GM12801 (cell line): ENCODE data around the gene LIFR.

Source experiments
- TF ChIP-seq, protein P1 (sequence below): IDR thresholded peaks from one replicate; pipeline ENCODE4 v1.5.1; 2011; ENCODE audit warnings: control low read depth; ENCODE audit not compliant: insufficient read length; ENCODE audit errors: extremely low read depth

LIFR gene

DNA sequence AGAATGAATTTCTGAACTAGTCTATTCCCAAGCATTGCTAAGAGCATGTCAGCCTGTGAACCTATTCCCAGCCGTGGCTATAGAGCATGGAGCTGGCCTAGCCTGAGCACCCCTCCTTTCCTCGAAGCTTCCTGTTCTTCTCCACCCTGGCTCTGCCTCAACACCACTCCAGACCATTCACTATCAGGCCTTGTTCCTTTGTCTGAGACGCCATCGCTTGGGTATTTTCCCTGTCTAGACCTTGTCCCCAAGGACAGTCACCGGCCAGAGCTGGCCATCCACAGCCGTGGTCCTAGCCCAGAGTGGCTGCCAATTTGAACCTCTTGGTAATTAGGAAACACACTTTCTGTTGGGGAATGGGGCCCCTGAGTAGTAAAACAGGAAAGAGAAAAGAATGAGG is 105.8 kb downstream of the LIFR start:
- TF ChIP-seq, protein P1, sequence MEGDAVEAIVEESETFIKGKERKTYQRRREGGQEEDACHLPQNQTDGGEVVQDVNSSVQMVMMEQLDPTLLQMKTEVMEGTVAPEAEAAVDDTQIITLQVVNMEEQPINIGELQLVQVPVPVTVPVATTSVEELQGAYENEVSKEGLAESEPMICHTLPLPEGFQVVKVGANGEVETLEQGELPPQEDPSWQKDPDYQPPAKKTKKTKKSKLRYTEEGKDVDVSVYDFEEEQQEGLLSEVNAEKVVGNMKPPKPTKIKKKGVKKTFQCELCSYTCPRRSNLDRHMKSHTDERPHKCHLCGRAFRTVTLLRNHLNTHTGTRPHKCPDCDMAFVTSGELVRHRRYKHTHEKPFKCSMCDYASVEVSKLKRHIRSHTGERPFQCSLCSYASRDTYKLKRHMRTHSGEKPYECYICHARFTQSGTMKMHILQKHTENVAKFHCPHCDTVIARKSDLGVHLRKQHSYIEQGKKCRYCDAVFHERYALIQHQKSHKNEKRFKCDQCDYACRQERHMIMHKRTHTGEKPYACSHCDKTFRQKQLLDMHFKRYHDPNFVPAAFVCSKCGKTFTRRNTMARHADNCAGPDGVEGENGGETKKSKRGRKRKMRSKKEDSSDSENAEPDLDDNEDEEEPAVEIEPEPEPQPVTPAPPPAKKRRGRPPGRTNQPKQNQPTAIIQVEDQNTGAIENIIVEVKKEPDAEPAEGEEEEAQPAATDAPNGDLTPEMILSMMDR: no peak

DNA sequence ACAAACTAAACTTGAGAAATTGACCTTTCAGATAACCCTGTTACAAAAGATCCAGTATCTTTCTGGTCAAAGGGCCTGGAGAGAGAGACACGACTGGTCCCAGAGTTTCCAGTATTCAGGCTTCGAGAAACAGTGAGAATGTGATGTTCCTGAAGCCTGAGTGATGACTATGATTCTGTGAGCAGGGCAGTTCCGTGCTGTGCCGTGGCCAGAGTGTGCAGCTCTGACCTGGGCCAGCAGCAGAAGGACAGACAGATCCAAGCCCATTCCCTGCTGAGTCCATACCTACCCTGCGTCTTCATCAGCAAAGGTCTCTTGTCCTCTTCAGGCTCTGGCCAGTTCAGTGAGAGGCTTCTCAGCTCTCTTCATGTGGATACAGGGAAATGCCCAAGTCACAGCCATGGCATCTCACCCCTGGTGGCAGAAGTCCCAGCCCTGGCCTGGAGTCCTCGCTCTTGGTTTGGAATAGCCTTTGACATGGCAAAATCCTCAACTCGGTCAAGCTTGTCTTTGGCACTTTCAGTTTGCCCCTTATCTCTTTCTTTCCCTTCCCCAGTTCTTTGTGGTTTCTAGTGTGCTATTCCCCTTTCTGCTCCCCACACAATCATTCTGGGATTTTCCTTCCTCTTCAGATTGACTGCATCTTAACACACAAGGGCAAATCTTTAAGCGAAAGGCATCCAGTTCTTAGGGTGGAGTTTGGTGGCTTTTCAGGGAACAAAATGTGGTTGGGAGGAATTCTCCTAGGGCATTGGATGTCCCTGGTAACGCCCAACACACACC is 107.7 kb downstream of the LIFR start:
- TF ChIP-seq, protein P1: no peak

DNA sequence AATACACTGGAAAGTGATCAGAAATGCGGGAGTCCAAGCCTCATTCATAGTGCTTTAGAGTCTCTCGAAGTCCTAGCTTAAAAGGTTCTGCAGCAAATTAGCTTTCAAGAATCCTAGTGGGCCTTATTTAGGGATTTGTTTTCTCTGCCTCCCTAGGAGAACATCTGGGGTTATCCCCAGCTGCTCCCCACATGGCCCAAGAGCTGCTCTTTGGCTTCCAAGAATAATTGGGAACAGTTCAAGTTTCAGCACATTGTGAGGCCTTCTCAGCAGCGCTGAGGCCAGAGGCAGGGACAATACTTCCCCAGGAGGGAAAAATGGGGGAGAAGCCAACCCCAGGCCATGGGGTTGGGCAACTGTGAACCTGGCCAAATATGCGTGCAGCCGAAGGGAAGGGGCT is 108.7 kb downstream of the LIFR start:
- TF ChIP-seq, protein P1: no peak

DNA sequence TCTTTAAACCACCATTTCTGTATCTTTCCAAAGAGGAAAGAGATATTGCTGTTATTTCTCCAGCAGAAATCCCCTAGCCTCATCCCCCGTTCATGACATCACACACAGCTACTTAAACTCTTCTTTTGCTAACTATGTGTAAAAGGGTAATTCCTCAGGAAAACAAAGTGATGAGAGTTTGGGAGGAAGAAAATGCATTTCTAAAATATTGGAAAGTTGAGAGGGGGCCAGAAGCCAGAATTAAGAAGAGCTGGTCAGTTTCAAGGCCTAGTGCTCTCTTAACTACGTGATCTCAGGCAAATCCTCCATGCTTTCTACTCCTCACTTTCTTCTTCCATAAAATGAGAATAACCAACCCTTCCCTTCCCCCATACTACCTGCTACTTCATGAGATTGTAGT is 109.4 kb downstream of the LIFR start:
- TF ChIP-seq, protein P1: no peak

DNA sequence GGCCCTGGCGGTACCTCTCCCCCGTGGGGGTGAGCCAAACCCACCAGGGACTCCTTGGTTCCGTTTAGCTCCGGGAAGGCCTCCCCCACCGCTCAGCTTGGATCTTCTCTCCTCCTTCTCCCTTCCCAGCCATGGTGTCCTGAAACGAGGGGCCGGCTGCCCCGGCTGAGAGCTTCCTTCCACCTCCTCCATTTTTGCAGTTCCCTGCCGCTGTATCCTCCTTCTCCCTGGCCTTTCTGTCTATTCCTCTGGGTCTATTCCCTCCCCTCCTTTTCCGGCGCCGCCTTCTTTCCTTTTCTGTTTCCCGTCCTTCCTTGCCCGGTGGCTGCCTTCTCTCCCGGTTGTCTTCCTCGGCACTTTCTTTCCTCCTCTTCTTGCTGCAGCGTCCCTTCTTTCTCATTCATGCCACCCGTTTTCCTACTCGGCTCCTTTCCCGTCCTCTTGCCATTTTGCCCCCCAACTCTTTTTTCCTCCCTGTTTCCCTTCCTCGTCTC is 110.4 kb downstream of the LIFR start:
- TF ChIP-seq, protein P1: no peak

DNA sequence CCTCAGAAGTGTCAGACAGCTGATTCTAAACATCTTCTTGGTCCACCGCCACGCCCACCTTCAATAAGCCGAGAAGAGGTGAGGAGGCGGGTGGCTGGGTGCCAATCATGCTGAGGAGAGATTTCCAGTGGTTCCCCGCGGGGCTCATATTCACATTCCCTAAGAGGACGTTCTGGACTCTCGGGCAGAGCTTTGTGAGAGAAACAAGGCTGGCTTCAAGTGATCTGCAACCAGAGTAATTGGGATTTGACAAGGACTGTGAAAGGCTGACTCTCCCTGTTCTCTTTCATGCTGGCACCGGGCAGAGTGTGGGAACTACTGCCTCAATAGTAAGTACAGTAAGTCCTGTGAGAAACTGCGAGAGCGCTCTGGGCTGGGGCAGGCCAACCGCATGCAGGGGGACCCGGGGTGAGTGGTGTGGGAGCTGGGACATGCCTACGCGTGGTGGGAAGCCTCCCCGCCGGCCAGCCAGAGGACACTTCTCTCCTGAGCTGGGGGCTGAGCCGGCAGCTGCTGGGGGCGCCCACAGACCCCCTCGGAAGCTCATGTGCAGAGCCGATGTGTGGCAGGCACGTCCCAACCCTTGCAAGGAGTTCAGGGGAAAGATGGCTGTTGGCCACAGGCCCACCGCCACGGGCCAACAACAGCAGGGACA is 110.9 kb downstream of the LIFR start:
- TF ChIP-seq, protein P1: no peak

DNA sequence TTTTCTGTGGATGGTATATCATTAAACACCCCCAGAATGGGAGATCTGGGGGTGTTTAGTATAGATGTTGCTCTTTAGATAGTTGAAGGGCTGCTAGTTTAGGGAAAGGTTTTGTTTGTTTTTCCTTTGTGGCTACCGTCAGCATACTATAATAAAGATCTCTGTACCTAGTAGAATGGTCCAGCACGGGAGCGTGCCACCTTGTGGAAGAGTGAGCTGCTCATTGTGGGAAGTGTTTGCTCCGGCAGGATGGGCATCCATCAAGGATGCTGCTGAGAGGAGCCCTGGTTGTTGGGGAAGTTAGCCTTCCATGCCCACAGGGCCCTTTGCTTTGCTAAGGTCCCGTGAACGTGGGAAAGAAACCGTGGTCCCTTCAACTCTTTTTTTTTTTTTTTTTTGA is 113.1 kb downstream of the LIFR start:
- TF ChIP-seq, protein P1: no peak
